HepG2 (cell line): ENCODE data around the gene DIRAS1. TPM values are rescaled to one million over a fixed set of nuclear protein-coding genes. Genes with fewer than 3 reads are reported as not detected.

Experiments used
- ATF1 ChIP-seq: IDR thresholded peaks from 2 replicates; pipeline ENCODE4 v1.6.1; 2016; ENCODE audit warnings: mild to moderate bottlenecking, control low read depth
- CBFB ChIP-seq: sonication (generic); formaldehyde crosslinking; IDR thresholded peaks from 2 replicates; pipeline ENCODE4 v1.4.0; 2020; ENCODE audit warnings: missing genetic modification reagents
- CREM ChIP-seq, 2 experiments: sonication (generic) in 1 of 2; formaldehyde crosslinking in 1 of 2; IDR thresholded peaks; 2 replicates each; pipeline versions ENCODE4 v1.4.0 to v1.6.1; 2016 to 2020; ENCODE audit warnings: antibody characterized with exemption in 1 of 2, mild to moderate bottlenecking in 1 of 2, missing genetic modification reagents in 1 of 2
- FOSL2 ChIP-seq: sonication (generic); formaldehyde crosslinking; IDR thresholded peaks from 2 replicates; pipeline ENCODE4 v1.4.0; 2020; ENCODE audit warnings: missing genetic modification reagents
- KLF16 ChIP-seq, 2 experiments: sonication (generic) in 1 of 2; formaldehyde crosslinking in 1 of 2; IDR thresholded peaks; 2 replicates each; pipeline versions ENCODE4 v1.6.1 to v1.8.0; 2016 to 2023; ENCODE audit warnings: missing genetic modification reagents in 2 of 2, missing compliant biosample characterization in 1 of 2
- PAXIP1 ChIP-seq: sonication (generic); formaldehyde crosslinking; conservative IDR thresholded peaks from 2 replicates; pipeline ENCODE4 v1.4.0; 2020; ENCODE audit warnings: mild to moderate bottlenecking, missing genetic modification reagents, moderate library complexity
- RFX3 ChIP-seq: IDR thresholded peaks from 2 replicates; pipeline ENCODE4 v1.6.1; 2016; ENCODE audit warnings: missing biosample characterization, missing genetic modification reagents
- SIN3B ChIP-seq: fragments of 150-350 bp; IDR thresholded peaks from 2 replicates; pipeline ENCODE4 v1.6.1; 2014; ENCODE audit warnings: low read length
- TBX2 ChIP-seq: sonication (generic); formaldehyde crosslinking; IDR thresholded peaks from 2 replicates; pipeline ENCODE4 v1.5.0; 2020; ENCODE audit warnings: missing genetic modification reagents, mild to moderate bottlenecking, borderline replicate concordance
- TBX3 ChIP-seq: fragments of 450-650 bp; IDR thresholded peaks from 2 replicates; pipeline ENCODE4 v1.6.1; 2017; ENCODE audit warnings: antibody characterized with exemption, mild to moderate bottlenecking, inconsistent platforms, borderline replicate concordance
- ZBTB8A ChIP-seq: sonication (generic); formaldehyde crosslinking; IDR thresholded peaks from 2 replicates; pipeline ENCODE4 v1.4.0; 2020; ENCODE audit warnings: mild to moderate bottlenecking, low read depth, missing genetic modification reagents, borderline replicate concordance
- ZMAT3 ChIP-seq: sonication (generic); formaldehyde crosslinking; conservative IDR thresholded peaks from 2 replicates; pipeline ENCODE4 v1.7.0; 2021; ENCODE audit warnings: missing genetic modification reagents
- ZNF264 ChIP-seq: sonication (generic); formaldehyde crosslinking; IDR thresholded peaks from 2 replicates; pipeline ENCODE4 v1.4.0; 2020; ENCODE audit warnings: missing genetic modification reagents
- ZNF354B ChIP-seq: sonication (generic); formaldehyde crosslinking; IDR thresholded peaks from 2 replicates; pipeline ENCODE4 v1.8.0; 2022; ENCODE audit warnings: mild to moderate bottlenecking, missing genetic modification reagents
- ZNF564 ChIP-seq: sonication (generic); formaldehyde crosslinking; IDR thresholded peaks from 2 replicates; pipeline ENCODE4 v1.8.1; 2023; ENCODE audit warnings: mild to moderate bottlenecking, missing genetic modification reagents
- ZNF768 ChIP-seq: sonication (generic); formaldehyde crosslinking; IDR thresholded peaks from 2 replicates; pipeline ENCODE4 v1.4.0; 2020; ENCODE audit warnings: missing genetic modification reagents
- ZNF83 ChIP-seq: sonication (generic); formaldehyde crosslinking; IDR thresholded peaks from 2 replicates; pipeline ENCODE4 v1.4.0; 2020; ENCODE audit warnings: missing genetic modification reagents, mild to moderate bottlenecking, borderline replicate concordance
- polyA plus RNA-seq, 8 experiments: library from polyadenylated mRNA; depleted of rRNA in 3 of 8; stranded (reverse) in 7 of 8; unstranded in 1 of 8; fragments of >200 nt; fragmentation: Illumina TruSeq in 4 of 8; extraction: Trizol in 4 of 8; gene quantifications; 2 replicates each; pipeline versions ENCODE4 v1.2.1 to v1.2.3, GENCODE V29; 2011 to 2016; ENCODE audit warnings: low read depth in 4 of 8, missing spikeins in 1 of 8, mixed read lengths in 1 of 8; ENCODE audit not compliant: insufficient read depth in 1 of 8
- total RNA-seq, 5 experiments: library from RNA; depleted of rRNA; stranded (reverse); fragments of >200 nt; fragmentation: Illumina TruSeq; extraction: Trizol; gene quantifications; 2 replicates each; pipeline ENCODE4 v1.2.3, GENCODE V29; 2016; ENCODE audit warnings: low read depth in 1 of 5
- TF ChIP-seq, protein P1 (sequence below): IDR thresholded peaks from 2 replicates; pipeline ENCODE4 v1.6.1; 2012; ENCODE audit warnings: low read depth, low read length, improper control_type of control experiment
- TF ChIP-seq, protein P2 (sequence below): sonication (generic); formaldehyde crosslinking; IDR thresholded peaks from 2 replicates; pipeline ENCODE4 v1.5.0; 2020; ENCODE audit warnings: missing genetic modification reagents
- TF ChIP-seq, protein P3 (sequence below): sonication (generic); formaldehyde crosslinking; IDR thresholded peaks from 2 replicates; pipeline ENCODE4 v1.8.0; 2022; ENCODE audit warnings: mild to moderate bottlenecking, missing genetic modification reagents, moderate library complexity

Gene DIRAS1
- total and polyA plus RNA-seq, 2 of the 13 experiments (the other 11 are each of a cell fraction or from before 2014, with no cell fraction given) = 0.97 to 1.8 TPM

GRCh38 chr19:2702170-2703076, 18.7 kb downstream of the DIRAS1 start, which contains the start of gene GNG7 (continued):
- TF ChIP-seq TBX2 (CRISPR knock-in tag) = no peak
- no peak for TF ChIP-seq TBX3
- TF ChIP-seq ZNF83 = no peak
- TF ChIP-seq, protein P1, sequence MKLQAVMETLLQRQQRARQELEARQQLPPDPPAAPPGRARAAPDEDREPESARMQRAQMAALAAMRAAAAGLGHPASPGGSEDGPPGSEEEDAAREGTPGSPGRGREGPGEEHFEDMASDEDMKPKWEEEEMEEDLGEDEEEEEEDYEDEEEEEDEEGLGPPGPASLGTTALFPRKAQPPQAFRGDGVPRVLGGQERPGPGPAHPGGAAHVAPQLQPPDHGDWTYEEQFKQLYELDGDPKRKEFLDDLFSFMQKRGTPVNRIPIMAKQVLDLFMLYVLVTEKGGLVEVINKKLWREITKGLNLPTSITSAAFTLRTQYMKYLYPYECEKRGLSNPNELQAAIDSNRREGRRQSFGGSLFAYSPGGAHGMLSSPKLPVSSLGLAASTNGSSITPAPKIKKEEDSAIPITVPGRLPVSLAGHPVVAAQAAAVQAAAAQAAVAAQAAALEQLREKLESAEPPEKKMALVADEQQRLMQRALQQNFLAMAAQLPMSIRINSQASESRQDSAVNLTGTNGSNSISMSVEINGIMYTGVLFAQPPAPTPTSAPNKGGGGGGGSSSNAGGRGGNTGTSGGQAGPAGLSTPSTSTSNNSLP = no peak
- TF ChIP-seq PAXIP1 = no peak
- no peak for TF ChIP-seq SIN3B
- TF ChIP-seq FOSL2 (CRISPR knock-in tag) = peak; percentile 22; the same call in 1 of the 2 replicates
- TF ChIP-seq, protein P2, sequence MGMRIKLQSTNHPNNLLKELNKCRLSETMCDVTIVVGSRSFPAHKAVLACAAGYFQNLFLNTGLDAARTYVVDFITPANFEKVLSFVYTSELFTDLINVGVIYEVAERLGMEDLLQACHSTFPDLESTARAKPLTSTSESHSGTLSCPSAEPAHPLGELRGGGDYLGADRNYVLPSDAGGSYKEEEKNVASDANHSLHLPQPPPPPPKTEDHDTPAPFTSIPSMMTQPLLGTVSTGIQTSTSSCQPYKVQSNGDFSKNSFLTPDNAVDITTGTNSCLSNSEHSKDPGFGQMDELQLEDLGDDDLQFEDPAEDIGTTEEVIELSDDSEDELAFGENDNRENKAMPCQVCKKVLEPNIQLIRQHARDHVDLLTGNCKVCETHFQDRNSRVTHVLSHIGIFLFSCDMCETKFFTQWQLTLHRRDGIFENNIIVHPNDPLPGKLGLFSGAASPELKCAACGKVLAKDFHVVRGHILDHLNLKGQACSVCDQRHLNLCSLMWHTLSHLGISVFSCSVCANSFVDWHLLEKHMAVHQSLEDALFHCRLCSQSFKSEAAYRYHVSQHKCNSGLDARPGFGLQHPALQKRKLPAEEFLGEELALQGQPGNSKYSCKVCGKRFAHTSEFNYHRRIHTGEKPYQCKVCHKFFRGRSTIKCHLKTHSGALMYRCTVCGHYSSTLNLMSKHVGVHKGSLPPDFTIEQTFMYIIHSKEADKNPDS (CRISPR knock-in tag) = no peak
- no peak for TF ChIP-seq ZNF564 (CRISPR knock-in tag)
- TF ChIP-seq CREM (IDR thresholded peaks at IDR 0.05) = peak; percentile 71
- TF ChIP-seq CREM (CRISPR knock-in tag; IDR thresholded peaks at IDR 0.05) = no peak
- TF ChIP-seq, protein P3, sequence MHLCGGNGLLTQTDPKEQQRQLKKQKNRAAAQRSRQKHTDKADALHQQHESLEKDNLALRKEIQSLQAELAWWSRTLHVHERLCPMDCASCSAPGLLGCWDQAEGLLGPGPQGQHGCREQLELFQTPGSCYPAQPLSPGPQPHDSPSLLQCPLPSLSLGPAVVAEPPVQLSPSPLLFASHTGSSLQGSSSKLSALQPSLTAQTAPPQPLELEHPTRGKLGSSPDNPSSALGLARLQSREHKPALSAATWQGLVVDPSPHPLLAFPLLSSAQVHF (CRISPR knock-in tag) = no peak
- TF ChIP-seq ZNF354B (CRISPR knock-in tag) = no peak
- no peak for TF ChIP-seq ZBTB8A (CRISPR knock-in tag)
- no peak for TF ChIP-seq ZNF768 (CRISPR knock-in tag)
- no peak for TF ChIP-seq ZNF264 (CRISPR knock-in tag)
- peak; percentile 61 for TF ChIP-seq ATF1 (CRISPR knock-in tag)
- no peak for TF ChIP-seq KLF16 (CRISPR knock-in tag; IDR thresholded peaks at IDR 0.05)
- 0 out of 2 replicates have a peak, but pooled peaks have one; percentile 59 for TF ChIP-seq ZMAT3 (CRISPR knock-in tag)
- no peak for TF ChIP-seq CBFB
- TF ChIP-seq RFX3 (CRISPR knock-in tag) = no peak
